ENCODE data around the gene AHCYL2. TPM values are rescaled to one million over a fixed set of nuclear protein-coding genes. Genes with fewer than 3 reads are reported as not detected.

AHCYL2 gene
- total RNA-seq, 1 experiment from 2014 or later = 23.2 TPM

- no peak overlapping the region for H3K14ac ChIP-seq (ENCODE audit: insufficient read depth, low read length)
- no peaks in the 10 kb centered on the region; a peak in 1 of 7 replicates for H3K36me3 Mint-ChIP-seq (ENCODE audit: insufficient read depth in 1 of 3, low read depth in 3 of 3)
Observed at GRCh38 chr7:129228633-129229032, 3.8 kb downstream of the AHCYL2 start.

More at GRCh38 chr7:129228633-129229032, 3.8 kb downstream of the AHCYL2 start:
- no peak overlapping the region for H2BK15ac ChIP-seq (ENCODE audit: low read depth, low read length)
- H3K27me3 ChIP-seq (ENCODE audit: insufficient read depth, low read length) = no peaks in the 10 kb centered on the region
- Mint-ChIP-seq H3K4me1 (peaks cover 23 to 25% of the 10 kb centered on the region in 2 experiments), H3K27me3 (ENCODE audit: low read depth) (no peaks in the 10 kb centered on the region; the same call in 1 of the 2 replicates), H3K27ac (no peak overlapping the region), H3K9me3 (peaks cover 0 to 2% of the 10 kb centered on the region in 2 experiments; a peak in 1 of 5 replicates), H3K4me3 (no peak overlapping the region)
- no peaks in the 10 kb centered on the region for H3K79me1 ChIP-seq (ENCODE audit: insufficient read depth, low read depth, low read length, poor library complexity, severe bottlenecking)
- no peak overlapping the region for H3K56ac ChIP-seq (ENCODE audit: insufficient read length, low read depth, low read length)
- no peak overlapping the region for H2BK120ac ChIP-seq (ENCODE audit: low read depth, low read length, poor library complexity, severe bottlenecking)
- H3K18ac ChIP-seq (ENCODE audit: insufficient read length, low read depth, low read length) = no peak overlapping the region
- H3K4ac ChIP-seq (ENCODE audit: low read depth, low read length) = no peak overlapping the region
- H2BK5ac ChIP-seq (ENCODE audit: insufficient read length, low read length) = no peak overlapping the region
- no peak overlapping the region for H2AFZ ChIP-seq (ENCODE audit: low read length)
- TF ChIP-seq CTCF (conservative IDR thresholded peaks at IDR 0.05) = no peak
- no peak overlapping the region for H3K23ac ChIP-seq (ENCODE audit: insufficient read length, low read depth, low read length)
- peaks cover 2% of the 10 kb centered on the region for H3K23me2 ChIP-seq (ENCODE audit: insufficient read length, low read depth, low read length, poor library complexity, severe bottlenecking)
- no peak overlapping the region for H3K9ac ChIP-seq (ENCODE audit: extremely low read depth, insufficient read length, low read length)
- peaks cover 5% of the 10 kb centered on the region; the same call in 1 of the 2 replicates for H3K4me1 ChIP-seq (ENCODE audit: insufficient read depth, low read length)
- no peak overlapping the region for H3T11ph ChIP-seq (ENCODE audit: low read length)
- H4K20me1 ChIP-seq (ENCODE audit: control insufficient read depth, insufficient read depth, insufficient read length) = no peaks in the 10 kb centered on the region
- H3K79me2 ChIP-seq (ENCODE audit: insufficient read depth, low read length) = peaks cover 10% of the 10 kb centered on the region
- no peak overlapping the region for H3K4me2 ChIP-seq (ENCODE audit: insufficient read depth, insufficient read length, low read length)
- no peaks in the 10 kb centered on the region for H3K9me3 ChIP-seq (ENCODE audit: control insufficient read depth, low read depth, low read length)
- H2BK12ac ChIP-seq (ENCODE audit: insufficient read length, low read depth, low read length) = no peak overlapping the region
- H4K5ac ChIP-seq (ENCODE audit: insufficient read length, low read depth, low read length) = no peak overlapping the region
- DNase-seq = no peak
- H2BK20ac ChIP-seq (ENCODE audit: low read depth, low read length, poor library complexity, severe bottlenecking) = no peak overlapping the region
- no peak overlapping the region for H3K27ac ChIP-seq (ENCODE audit: insufficient read length, low read depth, low read length)
- H4K91ac ChIP-seq (ENCODE audit: insufficient read length, low read depth, low read length) = no peak overlapping the region
- WGBS (ENCODE audit: extremely low coverage, insufficient read length, low lambda C conversion rate) = no CpG with 5 or more reads among the region's 2 CpGs
- H2AK5ac ChIP-seq (ENCODE audit: insufficient read length, low read length) = no peak overlapping the region
- no peak overlapping the region for H4K8ac ChIP-seq (replicated peaks; ENCODE audit: insufficient read length, low read depth, low read length)

Data from H9 (cell line).